A673 (cell line): ENCODE results near the gene CTRB2. TPM values are rescaled to one million over a fixed set of nuclear protein-coding genes. Genes with fewer than 3 reads are reported as not detected.
"Not testable (repeated sequence)": the region's sequence is repeated elsewhere in the genome, so short reads cannot be mapped to it uniquely, and the experiment has no call there.

Source experiments
- BruUV-seq: library from RNA; stranded (reverse); fragments of 400-500 nt; replicated peaks from 2 replicates; lab custom pipeline; 2021; lab: Mats Ljungman, UMichigan
- CTCF ChIA-PET: fragments of 300-600 bp; sonication (Branson Sonifier 250); formaldehyde crosslinking; loops from one replicate; lab custom pipeline; 2022; ENCODE audit warnings: antibody characterized with exemption; lab: Charles Lee
- POLR2A ChIA-PET: fragments of 300-600 bp; sonication (Branson Sonifier 250); formaldehyde crosslinking; loops from one replicate; lab custom pipeline; 2022; ENCODE audit warnings: antibody characterized with exemption; ENCODE audit not compliant: low non-redundant PET; lab: Charles Lee
- DNase-seq: peaks from one replicate; pipeline ENCODE4 v3.0.0-alpha.2; 2015; ENCODE audit warnings: low spot score
- H3K27ac ChIP-seq: fragments of 200-600 bp; sonication (generic); 2 replicates; pipeline ENCODE4 v1.5.1; 2016; ENCODE audit warnings: mixed run types, low read depth, mild to moderate bottlenecking, mixed read lengths, antibody characterized with exemption, low read length; ENCODE audit not compliant: poor library complexity, severe bottlenecking
- H3K27me3 ChIP-seq: fragments of 200-600 bp; sonication (generic); replicated peaks from 2 replicates; pipeline ENCODE4 v1.6.1; 2017; ENCODE audit warnings: mixed run types, low read depth, mild to moderate bottlenecking, mixed read lengths, antibody characterized with exemption, low read length; ENCODE audit not compliant: insufficient read depth, poor library complexity
- H3K36me3 ChIP-seq: fragments of 200-600 bp; sonication (generic); 2 replicates; pipeline ENCODE4 v1.6.1; 2016; ENCODE audit warnings: mixed run types, mild to moderate bottlenecking, mixed read lengths, antibody characterized with exemption, low read length; ENCODE audit not compliant: insufficient read depth, poor library complexity, severe bottlenecking
- H3K4me1 ChIP-seq: fragments of 200-600 bp; sonication (generic); 2 replicates; pipeline ENCODE4 v1.6.1; 2017; ENCODE audit warnings: mixed run types, mild to moderate bottlenecking, mixed read lengths, antibody characterized with exemption, low read length; ENCODE audit not compliant: insufficient read depth, poor library complexity, severe bottlenecking
- H3K4me3 ChIP-seq: fragments of 200-600 bp; sonication (generic); 2 replicates; pipeline ENCODE4 v1.5.1; 2016; ENCODE audit warnings: low read depth, mixed run types, mild to moderate bottlenecking, mixed read lengths, low read length; ENCODE audit not compliant: poor library complexity, severe bottlenecking
- H3K9me3 ChIP-seq: fragments of 200-600 bp; sonication (generic); 2 replicates; pipeline ENCODE4 v1.6.1; 2016; ENCODE audit warnings: mixed run types, low read depth, mild to moderate bottlenecking, mixed read lengths, antibody characterized with exemption, low read length; ENCODE audit not compliant: poor library complexity, severe bottlenecking
- CTCF ChIP-seq: fragments of 300-800, 200-600 bp; sonication (generic); conservative IDR thresholded peaks from 2 replicates; pipeline ENCODE4 v1.5.1; 2017; ENCODE audit warnings: low read depth, mild to moderate bottlenecking, antibody characterized with exemption, low read length, moderate library complexity, mixed read lengths
- EZH2 ChIP-seq: fragments of 200-600 bp; sonication (generic); IDR thresholded peaks from 2 replicates; pipeline ENCODE4 v1.6.1; 2017; ENCODE audit warnings: borderline replicate concordance, low read depth, mild to moderate bottlenecking, mixed read lengths, antibody characterized with exemption, low read length; ENCODE audit not compliant: poor library complexity, severe bottlenecking
- intact Hi-C: fragments of 100-400 bp; cut with micrococcal nuclease; formaldehyde crosslinking; loops from one replicate; pipeline ENCODE4 v1.10.0; 2022; ENCODE audit not compliant: unreplicated experiment
- total RNA-seq: library from RNA; stranded (reverse); gene quantifications from 2 replicates; pipeline ENCODE4 v1.2.3, GENCODE V29; 2021

The CTRB2 gene
- total RNA-seq, 1 experiment from 2014 or later, result not detected

GRCh38 chr16:75217389-75217851, 10.5 kb upstream of the CTRB2 start:
- H3K4me3 ChIP-seq, result no peak overlapping the region
- CTCF ChIA-PET, result no interaction called here
- DNase-seq, result no peak
- no peaks in the 10 kb centered on the region for H3K9me3 ChIP-seq
- no peak for TF ChIP-seq CTCF
- no peak for TF ChIP-seq EZH2
- no peaks in the 10 kb centered on the region for H3K36me3 ChIP-seq
- H3K27me3 ChIP-seq, result no peaks in the 10 kb centered on the region
- no peaks in the 10 kb centered on the region for H3K4me1 ChIP-seq
- intact Hi-C loops, result no loop called here
- H3K27ac ChIP-seq, result no peak overlapping the region
- POLR2A ChIA-PET, result no interaction called here
- no TSS peak for BruUV-seq

GRCh38 chr16:75216576-75216975, 9.6 kb upstream of the CTRB2 start:
- no peaks in the 10 kb centered on the region for H3K36me3 ChIP-seq
- H3K4me1 ChIP-seq, result no peaks in the 10 kb centered on the region
- DNase-seq, result no peak
- intact Hi-C loops, result no loop called here
- TF ChIP-seq CTCF, result no peak
- TF ChIP-seq EZH2, result no peak
- H3K27ac ChIP-seq, result no peak overlapping the region
- H3K9me3 ChIP-seq, result no peaks in the 10 kb centered on the region
- no peaks in the 10 kb centered on the region for H3K27me3 ChIP-seq
- no TSS peak for BruUV-seq
- no peak overlapping the region for H3K4me3 ChIP-seq
- POLR2A ChIA-PET, result no interaction called here
- CTCF ChIA-PET, result no interaction called here

GRCh38 chr16:75216127-75216526, 9.2 kb upstream of the CTRB2 start:
- no peak for TF ChIP-seq EZH2
- no peak for TF ChIP-seq CTCF
- no peak overlapping the region for H3K4me3 ChIP-seq
- ChIA-PET POLR2A (no interaction called here), CTCF (no interaction called here)
- no peak overlapping the region for H3K27ac ChIP-seq
- H3K36me3 ChIP-seq, result no peaks in the 10 kb centered on the region
- DNase-seq, result no peak
- H3K27me3 ChIP-seq, result no peaks in the 10 kb centered on the region
- H3K9me3 ChIP-seq, result no peaks in the 10 kb centered on the region
- no TSS peak for BruUV-seq
- no peaks in the 10 kb centered on the region for H3K4me1 ChIP-seq
- intact Hi-C loops, result no loop called here

GRCh38 chr16:75211286-75211685, 4.3 kb upstream of the CTRB2 start:
- H3K4me1 ChIP-seq, DNase-seq, H3K4me3 ChIP-seq, H3K27me3 ChIP-seq, BruUV-seq, POLR2A ChIA-PET, H3K9me3 ChIP-seq, CTCF ChIA-PET, H3K27ac ChIP-seq, H3K36me3 ChIP-seq, intact Hi-C loops: not testable (repeated sequence)
